GM12801 (cell line): Measurements from ENCODE around the gene RNPS1.

Source experiments
- CTCF ChIP-seq: IDR thresholded peaks from one replicate; pipeline ENCODE4 v1.5.1; 2011; ENCODE audit warnings: control low read depth; ENCODE audit not compliant: insufficient read length; ENCODE audit errors: extremely low read depth

RNPS1 gene

GRCh38 chr16:2233872-2234812 is 33.8 kb downstream of the RNPS1 start:
- TF ChIP-seq CTCF, result no peak

GRCh38 chr16:2233046-2233775 is 34.7 kb downstream of the RNPS1 start:
- no peak for TF ChIP-seq CTCF

- TF ChIP-seq CTCF, result no peak
Observed at GRCh38 chr16:2232094-2232990, 35.6 kb downstream of the RNPS1 start.

GRCh38 chr16:2231016-2231931 is 36.7 kb downstream of the RNPS1 start:
- TF ChIP-seq CTCF, result no peak

GRCh38 chr16:2230376-2230775 is 37.5 kb downstream of the RNPS1 start:
- TF ChIP-seq CTCF, result no peak

GRCh38 chr16:2229632-2230250 is 38.2 kb downstream of the RNPS1 start:
- TF ChIP-seq CTCF, result no peak
